ENCODE data around the gene ZNF526. TPM values are rescaled to one million over a fixed set of nuclear protein-coding genes. Genes with fewer than 3 reads are reported as not detected.

ZNF526 gene
- total RNA-seq, 2 donors from 2014 or later: 4.9 to 6.0 TPM

DNA sequence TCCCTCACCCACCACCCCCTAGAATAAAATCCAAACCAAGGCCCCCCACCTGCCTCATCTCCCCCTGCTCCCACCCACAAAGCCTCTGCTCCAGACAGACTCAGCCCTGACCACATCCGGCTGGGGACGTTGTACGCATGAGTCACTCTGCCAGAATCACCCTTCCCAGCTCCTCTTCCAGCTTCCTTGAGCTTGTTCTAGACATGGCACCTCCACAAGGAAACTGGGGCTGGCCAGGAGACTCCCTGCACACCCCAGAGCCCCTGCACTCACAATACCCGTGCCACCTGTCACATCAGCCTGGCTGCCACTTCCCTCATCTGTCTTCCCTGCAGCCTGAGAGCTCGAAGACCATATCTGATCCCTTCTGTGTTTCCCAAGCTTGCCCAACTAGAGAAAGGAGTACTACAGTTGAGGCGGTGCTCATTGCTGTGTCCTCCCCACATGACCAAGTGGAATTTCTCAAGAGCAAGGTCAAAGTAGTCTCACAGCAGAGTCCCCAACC is 12.3 kb upstream of the ZNF526 start:
- no peak overlapping the region for H3K27ac ChIP-seq

DNA sequence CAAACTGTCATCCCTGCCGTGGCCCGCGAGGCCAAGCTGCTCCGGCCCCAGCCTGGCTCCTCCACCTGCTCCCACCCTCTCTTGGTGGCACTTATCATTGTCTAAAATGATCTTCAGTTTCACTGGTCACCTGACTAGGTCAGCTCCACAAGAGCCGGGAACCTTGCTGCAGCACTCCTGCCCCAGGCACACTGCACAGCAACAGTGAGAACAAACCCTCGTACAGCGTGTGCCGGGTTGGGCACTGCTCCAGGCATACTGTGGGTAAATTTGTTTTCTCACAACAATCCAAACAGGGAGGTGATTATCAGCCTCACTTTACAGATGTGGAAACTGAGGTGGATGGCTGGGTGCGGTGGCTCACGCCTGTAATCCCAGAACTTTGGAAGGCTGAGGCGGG is 11.5 kb upstream of the ZNF526 start:
- Histone ChIP-seq H3K4me1 (peaks cover 16% of the 10 kb centered on the region), H3K27me3 (no peaks in the 10 kb centered on the region), H3K4me3 (no peak overlapping the region), H3K36me3 (replicated peaks in 1 of 2; ENCODE audit: insufficient read depth in 1 of 2, low read depth in 2 of 2) (peaks cover 9 to 40% of the 10 kb centered on the region in 2 donors), H3K9me3 (no peaks in the 10 kb centered on the region), H3K27ac (no peak overlapping the region)
- 46 to 65% methylated on average over 4 to 11 of the region's 11 CpGs for whole genome bisulfite sequencing, 2 donors
- intact Hi-C loops (cut with DNase I): no loop called here
- ATAC-seq: no peak
- TF ChIP-seq POLR2A (IDR thresholded peaks at IDR 0.05): no peak
- TF ChIP-seq CTCF (IDR thresholded peaks at IDR 0.05): no peak
- DNase-seq: no peak

More for the DNA sequence above, 12.3 kb upstream of the ZNF526 start:
- TF ChIP-seq CTCF (IDR thresholded peaks at IDR 0.05) (no peak), POLR2A (IDR thresholded peaks at IDR 0.05) (no peak)
- Histone ChIP-seq H3K9me3 (no peaks in the 10 kb centered on the region), H3K27me3 (no peaks in the 10 kb centered on the region), H3K4me3 (no peak overlapping the region), H3K4me1 (peaks cover 8% of the 10 kb centered on the region), H3K36me3 (replicated peaks in 1 of 2; ENCODE audit: insufficient read depth in 1 of 2, low read depth in 2 of 2) (peaks cover 9 to 42% of the 10 kb centered on the region in 2 donors)
- ATAC-seq (no peak), DNase-seq (peak in 1 of 4 donors; percentile 42)
- intact Hi-C loops (cut with DNase I): no loop called here
- 74 to 75% methylated on average over 6 of the region's 6 CpGs for WGBS, 2 donors

DNA sequence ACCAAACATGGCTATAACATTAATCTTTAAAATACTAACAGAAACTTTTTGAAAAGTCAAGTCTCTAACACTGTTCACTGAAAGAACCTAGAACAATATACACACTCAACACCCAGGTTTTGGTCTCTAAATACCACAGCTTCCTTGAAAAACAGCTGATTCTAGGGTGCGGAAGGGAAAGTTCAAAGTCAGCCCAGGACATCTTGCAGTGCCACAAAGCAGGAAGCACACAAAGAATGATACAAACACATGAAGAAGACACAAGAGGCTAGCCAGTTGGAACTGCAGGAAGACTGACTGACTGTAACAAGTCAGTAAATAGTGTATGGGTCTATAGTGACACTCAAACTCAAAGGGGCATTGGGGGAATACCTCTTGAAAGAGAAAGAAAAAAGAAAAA is 7.2 kb upstream of the ZNF526 start:
- no peaks in the 10 kb centered on the region for H3K27me3 ChIP-seq
- no peak overlapping the region for H3K27ac ChIP-seq
- intact Hi-C loops (cut with DNase I): no loop called here
- H3K4me3 ChIP-seq: no peak overlapping the region
- TF ChIP-seq POLR2A (IDR thresholded peaks at IDR 0.05): no peak
- no peak for TF ChIP-seq CTCF (IDR thresholded peaks at IDR 0.05)
- peaks cover 47% of the 10 kb centered on the region for H3K4me1 ChIP-seq
- no peaks in the 10 kb centered on the region for H3K9me3 ChIP-seq
- DNase-seq (no peak), ATAC-seq (no peak)
- WGBS, 2 donors: 72 to 89% methylated on average over 1 of the region's 1 CpG
- H3K36me3 ChIP-seq (replicated peaks in 1 of 2; ENCODE audit: insufficient read depth in 1 of 2, low read depth in 2 of 2): peaks cover 9 to 21% of the 10 kb centered on the region in 2 donors

- intact Hi-C loops (cut with DNase I): no loop called here
- TF ChIP-seq CTCF (IDR thresholded peaks at IDR 0.05): no peak
- TF ChIP-seq POLR2A (IDR thresholded peaks at IDR 0.05): no peak
- no peaks in the 10 kb centered on the region for H3K9me3 ChIP-seq
- H3K27me3 ChIP-seq: no peaks in the 10 kb centered on the region
- peaks cover 59% of the 10 kb centered on the region for H3K4me1 ChIP-seq
- no peak overlapping the region for H3K27ac ChIP-seq
- DNase-seq: no peak
- H3K36me3 ChIP-seq (replicated peaks in 1 of 2; ENCODE audit: insufficient read depth in 1 of 2, low read depth in 2 of 2): peaks cover 0 to 3% of the 10 kb centered on the region in 2 donors
- WGBS, 2 donors: 64 to 65% methylated on average over 5 to 11 of the region's 11 CpGs
- ATAC-seq: no peak
- no peak overlapping the region for H3K4me3 ChIP-seq
Observed at GRCh38 chr19:42214810-42215485, 5.2 kb upstream of the ZNF526 start.

Data from body of pancreas (tissue), 4 donors.